WTC11 (cell line): ENCODE measurements around the gene CALN1.

Experiments
- CTCF ChIP-seq: fragments of 200-600 bp; IDR thresholded peaks from 2 replicates; pipeline ENCODE4 v1.8.0; 2022; ENCODE audit warnings: antibody characterized with exemption
- HMGA2 ChIP-seq: fragments of 250-450 bp; sonication (Bioruptor Pico); IDR thresholded peaks from 2 replicates; pipeline ENCODE4 v1.4.0; 2021; ENCODE audit warnings: mild to moderate bottlenecking, moderate library complexity
- NR3C1 ChIP-seq: sonication (generic); formaldehyde crosslinking; conservative IDR thresholded peaks from 2 replicates; pipeline ENCODE4 v1.8.1; 2023; ENCODE audit warnings: low read depth, mild to moderate bottlenecking, missing genetic modification reagents
- SMAD3 ChIP-seq: sonication (generic); formaldehyde crosslinking; IDR thresholded peaks from 2 replicates; pipeline ENCODE4 v1.8.0; 2022; ENCODE audit warnings: missing genetic modification reagents, mild to moderate bottlenecking, borderline replicate concordance
- ZNF317 ChIP-seq: sonication (generic); formaldehyde crosslinking; IDR thresholded peaks from 2 replicates; pipeline ENCODE4 v1.8.1; 2023; ENCODE audit warnings: low read depth, mild to moderate bottlenecking, moderate library complexity, missing genetic modification reagents, borderline replicate concordance
- TF ChIP-seq, protein P1 (sequence below): fragments of 250-450 bp; sonication (Bioruptor Pico); IDR thresholded peaks from 2 replicates; pipeline ENCODE4 v1.9.0; 2021; ENCODE audit warnings: mild to moderate bottlenecking
- TF ChIP-seq, protein P2 (sequence below): sonication (generic); formaldehyde crosslinking; IDR thresholded peaks from 2 replicates; pipeline ENCODE4 v1.8.0; 2022; ENCODE audit warnings: mild to moderate bottlenecking, missing genetic modification reagents

GRCh38 chr7:72416846-72417245 is 4.7 kb upstream of the CALN1 start:
- TF ChIP-seq, protein P1, sequence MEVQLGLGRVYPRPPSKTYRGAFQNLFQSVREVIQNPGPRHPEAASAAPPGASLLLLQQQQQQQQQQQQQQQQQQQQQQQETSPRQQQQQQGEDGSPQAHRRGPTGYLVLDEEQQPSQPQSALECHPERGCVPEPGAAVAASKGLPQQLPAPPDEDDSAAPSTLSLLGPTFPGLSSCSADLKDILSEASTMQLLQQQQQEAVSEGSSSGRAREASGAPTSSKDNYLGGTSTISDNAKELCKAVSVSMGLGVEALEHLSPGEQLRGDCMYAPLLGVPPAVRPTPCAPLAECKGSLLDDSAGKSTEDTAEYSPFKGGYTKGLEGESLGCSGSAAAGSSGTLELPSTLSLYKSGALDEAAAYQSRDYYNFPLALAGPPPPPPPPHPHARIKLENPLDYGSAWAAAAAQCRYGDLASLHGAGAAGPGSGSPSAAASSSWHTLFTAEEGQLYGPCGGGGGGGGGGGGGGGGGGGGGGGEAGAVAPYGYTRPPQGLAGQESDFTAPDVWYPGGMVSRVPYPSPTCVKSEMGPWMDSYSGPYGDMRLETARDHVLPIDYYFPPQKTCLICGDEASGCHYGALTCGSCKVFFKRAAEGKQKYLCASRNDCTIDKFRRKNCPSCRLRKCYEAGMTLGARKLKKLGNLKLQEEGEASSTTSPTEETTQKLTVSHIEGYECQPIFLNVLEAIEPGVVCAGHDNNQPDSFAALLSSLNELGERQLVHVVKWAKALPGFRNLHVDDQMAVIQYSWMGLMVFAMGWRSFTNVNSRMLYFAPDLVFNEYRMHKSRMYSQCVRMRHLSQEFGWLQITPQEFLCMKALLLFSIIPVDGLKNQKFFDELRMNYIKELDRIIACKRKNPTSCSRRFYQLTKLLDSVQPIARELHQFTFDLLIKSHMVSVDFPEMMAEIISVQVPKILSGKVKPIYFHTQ (CRISPR knock-in tag), result no peak
- TF ChIP-seq HMGA2 (CRISPR knock-in tag) (no peak), CTCF (no peak), SMAD3 (no peak), NR3C1 (CRISPR knock-in tag) (no peak), ZNF317 (CRISPR knock-in tag) (no peak)
- TF ChIP-seq, protein P2, sequence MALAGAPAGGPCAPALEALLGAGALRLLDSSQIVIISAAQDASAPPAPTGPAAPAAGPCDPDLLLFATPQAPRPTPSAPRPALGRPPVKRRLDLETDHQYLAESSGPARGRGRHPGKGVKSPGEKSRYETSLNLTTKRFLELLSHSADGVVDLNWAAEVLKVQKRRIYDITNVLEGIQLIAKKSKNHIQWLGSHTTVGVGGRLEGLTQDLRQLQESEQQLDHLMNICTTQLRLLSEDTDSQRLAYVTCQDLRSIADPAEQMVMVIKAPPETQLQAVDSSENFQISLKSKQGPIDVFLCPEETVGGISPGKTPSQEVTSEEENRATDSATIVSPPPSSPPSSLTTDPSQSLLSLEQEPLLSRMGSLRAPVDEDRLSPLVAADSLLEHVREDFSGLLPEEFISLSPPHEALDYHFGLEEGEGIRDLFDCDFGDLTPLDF, result no peak
